ENCODE results near the gene CDK13. TPM values are rescaled to one million over a fixed set of nuclear protein-coding genes. Genes with fewer than 3 reads are reported as not detected.

The CDK13 gene
- total RNA-seq, 1 experiment from 2014 or later, result 50.1 TPM

GRCh38 chr7:40008223-40008815 is 58.3 kb downstream of the CDK13 start:
- DNase-seq (ENCODE audit: low spot score), result peak; percentile 47

DNA sequence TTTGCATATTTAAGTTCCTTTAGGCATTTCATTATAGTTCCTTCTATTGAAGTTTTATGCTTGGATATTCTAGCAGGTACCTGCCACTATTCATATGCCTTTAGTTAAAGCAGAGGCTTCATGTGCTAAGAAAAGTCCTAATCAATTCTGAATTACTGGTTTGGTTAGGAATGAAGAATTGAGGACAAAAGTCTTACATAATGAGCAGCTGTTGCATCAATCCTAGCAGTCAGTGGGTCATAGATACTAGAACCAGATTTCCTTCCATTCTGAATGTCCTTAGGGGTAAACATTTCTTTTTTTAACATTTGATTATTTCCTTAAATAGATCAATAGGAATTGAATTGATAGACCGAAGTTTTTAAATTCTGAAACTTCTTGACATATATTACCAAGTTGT is 59.2 kb downstream of the CDK13 start:
- no peak for DNase-seq (ENCODE audit: low spot score)

GRCh38 chr7:40014376-40014775 is 64.3 kb downstream of the CDK13 start:
- DNase-seq (ENCODE audit: low spot score), result no peak

DNA sequence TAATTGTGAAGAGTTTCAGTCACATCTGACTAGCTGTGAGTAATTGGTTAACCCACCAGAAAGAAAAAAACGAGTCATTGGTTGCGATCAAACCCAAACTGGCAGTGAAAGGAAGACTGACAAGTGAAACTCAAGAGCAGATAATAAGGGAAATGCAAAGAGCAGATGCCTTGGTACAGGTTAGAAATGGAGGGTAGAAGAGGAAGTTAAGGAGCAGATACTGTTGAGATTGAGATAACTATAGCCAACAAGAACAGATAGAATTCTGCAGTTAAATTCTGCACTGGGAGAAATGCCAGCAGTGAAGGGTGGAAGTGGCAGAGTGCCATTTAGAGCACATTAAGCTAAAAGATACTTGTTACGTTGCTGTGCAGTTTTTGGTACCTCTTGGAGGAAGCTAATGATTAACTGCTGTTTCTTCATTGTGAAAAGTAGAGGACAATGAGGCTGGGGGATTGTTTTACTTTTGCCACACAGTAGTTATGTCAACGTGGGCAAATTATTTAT is 65.8 kb downstream of the CDK13 start:
- DNase-seq (ENCODE audit: low spot score), result no peak

GRCh38 chr7:40019558-40019957 is 69.5 kb downstream of the CDK13 start:
- no peak for DNase-seq (ENCODE audit: low spot score)

DNA sequence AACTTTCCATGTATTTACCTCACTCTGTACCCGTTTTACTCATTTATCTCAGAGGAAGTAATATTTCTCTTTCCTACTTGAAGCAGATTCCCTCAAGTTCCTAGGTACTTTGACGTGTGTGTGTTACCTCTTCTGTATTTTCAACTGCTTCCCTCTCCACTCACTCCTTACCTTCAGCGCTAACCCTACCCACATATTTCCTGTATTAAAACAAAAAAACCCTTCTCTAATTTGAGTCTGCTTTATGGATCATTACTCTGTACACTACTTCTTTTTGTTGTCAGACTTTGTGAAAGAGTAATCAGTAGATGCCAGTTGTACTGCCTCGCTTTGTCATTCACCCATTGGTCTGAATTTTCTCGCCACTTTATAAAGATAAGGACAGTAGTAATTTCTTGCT is 74.0 kb downstream of the CDK13 start:
- no peak for DNase-seq (ENCODE audit: low spot score)

GRCh38 chr7:40024841-40025240 is 74.8 kb downstream of the CDK13 start:
- DNase-seq (ENCODE audit: low spot score), result no peak

- DNase-seq (ENCODE audit: low spot score), result no peak
Observed at GRCh38 chr7:40027545-40027944, 77.5 kb downstream of the CDK13 start.

GRCh38 chr7:40033826-40034225 is 83.8 kb downstream of the CDK13 start:
- DNase-seq (ENCODE audit: low spot score), result no peak

DNA sequence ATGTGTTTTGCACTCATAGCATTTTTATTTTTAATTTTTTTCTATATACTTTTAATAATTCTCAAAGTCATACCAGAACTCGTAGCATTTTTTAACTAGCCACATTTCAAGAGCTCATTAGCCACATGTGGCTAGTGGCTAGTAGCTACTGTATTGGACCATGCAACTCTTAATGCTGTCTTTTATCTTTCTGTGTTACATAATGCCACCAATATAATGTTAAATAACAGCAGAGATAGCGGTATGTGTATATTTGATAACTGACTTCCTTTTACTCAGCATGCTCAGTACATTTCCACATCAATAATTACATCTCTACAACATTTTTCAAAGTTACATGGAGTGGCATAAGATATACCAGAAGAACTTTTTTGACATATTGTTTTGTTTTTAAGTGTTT is 91.4 kb downstream of the CDK13 start:
- DNase-seq (ENCODE audit: low spot score), result no peak

DNA sequence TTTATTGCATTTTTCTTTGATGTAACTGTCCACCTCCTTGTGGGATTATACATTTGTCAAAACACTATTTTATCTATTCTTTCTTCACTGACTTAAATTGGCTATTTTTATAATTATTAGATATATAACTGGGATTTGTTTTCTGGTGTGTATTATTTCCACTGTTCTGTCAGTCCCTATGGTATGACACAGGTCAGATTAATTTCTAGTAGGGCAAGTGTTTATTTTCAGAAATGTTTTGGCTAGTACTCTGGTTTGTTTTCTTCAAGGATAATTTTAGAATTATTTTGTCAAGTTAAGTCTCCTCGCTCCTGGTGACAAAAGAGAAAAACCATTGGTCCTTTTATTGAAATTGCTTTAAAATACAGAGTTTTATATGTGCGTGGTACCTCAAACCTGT is 93.1 kb downstream of the CDK13 start:
- DNase-seq (ENCODE audit: low spot score), result no peak

DNA sequence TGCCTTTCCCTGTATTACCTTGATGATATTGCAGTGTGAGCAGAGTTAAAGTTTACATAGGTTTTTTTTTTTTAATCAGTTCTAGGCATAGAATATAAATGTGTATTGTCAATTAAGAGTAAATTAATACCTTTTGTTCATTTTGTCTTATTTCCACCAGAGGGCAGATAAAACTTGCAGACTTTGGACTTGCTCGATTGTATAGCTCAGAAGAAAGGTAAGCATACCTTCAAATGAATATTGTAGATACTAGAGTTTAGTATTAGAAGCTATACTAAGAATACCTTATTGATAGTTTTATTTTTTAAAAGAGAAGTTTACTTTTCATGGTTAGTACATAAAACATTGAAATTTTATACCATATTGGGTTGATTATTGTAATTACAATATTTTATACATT is 97.6 kb downstream of the CDK13 start:
- DNase-seq (ENCODE audit: low spot score), result no peak

DNA sequence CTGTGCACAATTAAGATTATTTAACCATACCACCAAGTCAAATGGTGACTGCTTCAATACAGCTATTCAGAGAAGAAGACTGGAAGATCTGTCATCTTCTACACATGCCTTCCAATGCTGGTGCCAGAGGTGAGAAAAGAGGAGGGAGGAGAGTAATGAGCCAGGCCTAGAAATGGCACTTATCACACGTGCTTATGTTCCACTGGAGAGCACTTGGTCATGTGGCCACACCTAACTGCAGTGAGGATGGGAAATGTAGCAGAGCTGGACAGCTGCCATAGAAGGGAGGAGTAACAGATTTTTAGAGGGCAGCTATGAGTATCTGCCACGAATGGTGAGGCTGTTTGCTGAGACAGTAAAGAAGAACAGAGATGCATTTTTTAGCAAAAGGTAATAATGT is 107.2 kb downstream of the CDK13 start:
- DNase-seq (ENCODE audit: low spot score), result peak; percentile 81

- no peak for DNase-seq (ENCODE audit: low spot score)
Observed at GRCh38 chr7:40058026-40058425, 108.0 kb downstream of the CDK13 start.

DNA sequence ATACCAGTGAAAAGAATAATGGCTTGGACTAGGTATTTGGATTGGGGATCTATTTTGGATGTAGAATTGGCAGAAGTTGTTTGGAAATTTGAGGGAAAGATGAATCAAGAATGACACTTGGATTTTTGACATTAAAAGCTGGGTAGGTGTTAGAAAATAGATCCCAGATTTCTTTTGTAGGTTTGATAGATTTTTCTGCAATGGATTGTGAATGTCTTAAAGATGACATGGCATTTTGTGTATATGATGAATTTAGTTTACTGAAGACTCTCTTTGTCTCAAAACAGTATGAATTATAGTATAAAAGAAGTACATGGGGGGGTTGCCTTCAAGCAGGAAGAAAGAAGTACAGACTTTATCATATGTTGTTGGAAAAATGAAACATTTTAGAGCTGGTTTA is 108.6 kb downstream of the CDK13 start:
- peak; percentile 33 for DNase-seq (ENCODE audit: low spot score)

- DNase-seq (ENCODE audit: low spot score), result no peak
Observed at GRCh38 chr7:40059057-40059456, 109.0 kb downstream of the CDK13 start.

- no peak for DNase-seq (ENCODE audit: low spot score)
Observed at GRCh38 chr7:40072268-40072667, 122.2 kb downstream of the CDK13 start.

- no peak for DNase-seq (ENCODE audit: low spot score)
Observed at GRCh38 chr7:40073239-40073638, 123.2 kb downstream of the CDK13 start.

GRCh38 chr7:40077849-40078248 is 127.8 kb downstream of the CDK13 start:
- DNase-seq (ENCODE audit: low spot score), result peak; percentile 67

DNA sequence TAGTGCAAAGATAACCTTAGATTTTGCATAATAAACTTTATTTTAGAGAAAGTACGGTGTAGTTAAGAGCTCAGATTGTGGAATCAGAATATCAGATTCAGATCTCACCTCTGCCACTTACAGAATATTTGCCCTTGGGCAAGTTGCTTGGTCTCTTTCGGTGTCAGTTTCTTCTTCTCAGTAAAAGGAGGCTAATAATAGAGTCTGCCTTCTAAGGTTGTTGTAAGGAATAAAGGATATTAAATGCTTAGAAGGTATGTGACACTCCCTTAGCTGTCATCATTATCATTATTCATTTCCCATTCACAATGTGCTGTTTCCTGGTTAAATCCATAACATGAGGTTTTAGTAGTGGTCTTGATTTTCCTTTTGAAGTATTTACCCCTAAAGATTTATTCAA is 142.1 kb downstream of the CDK13 start:
- no peak for DNase-seq (ENCODE audit: low spot score)

DNA sequence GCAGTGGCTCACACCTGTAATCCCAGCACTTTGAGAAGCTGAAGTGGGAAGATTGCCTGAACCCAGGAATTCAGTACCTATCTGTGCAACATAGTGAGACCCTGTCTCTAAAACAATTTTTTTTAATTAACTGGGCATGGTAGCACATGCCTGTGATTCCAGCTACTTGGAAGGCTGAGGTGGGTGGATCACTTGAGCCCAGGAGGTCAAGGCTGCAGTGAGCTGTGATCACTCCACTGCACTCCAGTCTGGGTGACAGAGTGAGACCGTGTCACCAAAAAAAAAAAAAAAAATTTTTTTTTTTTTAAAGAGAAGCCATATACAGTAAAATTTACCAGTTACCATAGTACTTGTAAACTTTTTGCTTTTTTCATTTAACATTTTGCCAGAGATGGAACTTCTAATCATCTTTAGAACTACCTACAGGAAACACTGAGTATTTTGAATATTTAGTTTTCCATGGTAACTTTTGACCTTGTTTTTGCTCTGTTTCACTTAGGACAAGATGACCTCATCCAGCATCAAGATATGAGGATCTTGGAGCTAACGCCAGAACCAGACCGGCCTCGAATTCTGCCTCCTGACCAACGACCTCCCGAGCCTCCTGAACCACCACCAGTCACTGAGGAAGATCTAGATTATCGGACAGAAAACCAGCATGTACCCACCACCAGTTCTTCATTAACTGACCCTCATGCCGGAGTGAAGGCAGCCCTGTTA is 143.7 kb downstream of the CDK13 start:
- DNase-seq (ENCODE audit: low spot score), result no peak

GRCh38 chr7:40095230-40095629 is 145.2 kb downstream of the CDK13 start:
- DNase-seq (ENCODE audit: low spot score), result no peak

GRCh38 chr7:40095695-40096327 is 145.8 kb downstream of the CDK13 start:
- DNase-seq (ENCODE audit: low spot score), result no peak
